CD4-positive, alpha-beta T cell treated with Interleukin-4 for 1 hour (primary cell): ENCODE measurements around the gene EPM2AIP1.

Source experiments
- DNase-seq, 2 donors: peaks; one replicate each; pipeline ENCODE4 v3.0.0-alpha.2; 2020 to 2022

EPM2AIP1 gene

DNA sequence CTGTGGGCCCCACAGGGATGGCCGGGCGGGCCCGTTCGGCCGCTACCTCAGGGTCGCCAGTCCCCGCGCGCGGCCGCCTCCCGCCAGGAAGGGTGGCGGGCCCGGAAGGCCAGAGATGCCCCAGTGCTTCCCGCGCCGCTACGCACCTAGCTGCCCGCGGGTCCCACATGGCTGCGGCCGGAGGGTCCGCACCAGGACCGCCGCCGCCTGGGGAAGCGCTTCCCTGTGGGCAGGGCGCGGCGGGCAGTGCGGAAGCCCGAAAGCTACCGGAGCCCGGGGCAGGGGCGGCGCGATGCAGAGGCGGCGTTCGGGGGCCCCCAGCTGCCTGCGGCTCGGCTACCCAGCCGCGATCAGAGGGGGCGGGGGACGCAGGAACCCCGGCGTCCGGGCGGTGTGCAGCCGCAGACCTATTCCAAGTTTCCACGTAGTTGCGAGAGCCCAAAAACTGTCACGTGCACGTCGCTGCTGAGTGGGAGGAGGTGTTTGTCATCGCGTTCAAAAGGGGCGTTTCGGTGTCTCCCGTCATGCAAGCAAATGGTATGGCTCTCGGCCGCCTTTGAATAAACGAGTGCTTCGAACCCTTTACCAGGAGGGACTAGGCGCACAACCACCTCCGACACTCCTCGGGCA, 48.2 kb downstream of the EPM2AIP1 start, which contains the start of gene TRANK1:
TRANK1 (minus strand) TSS at position 414 of the 630 bp plus-strand sequence; CDS start at position 169, 245 bp downstream.
- peak; percentile 85 to 86 for DNase-seq

DNA sequence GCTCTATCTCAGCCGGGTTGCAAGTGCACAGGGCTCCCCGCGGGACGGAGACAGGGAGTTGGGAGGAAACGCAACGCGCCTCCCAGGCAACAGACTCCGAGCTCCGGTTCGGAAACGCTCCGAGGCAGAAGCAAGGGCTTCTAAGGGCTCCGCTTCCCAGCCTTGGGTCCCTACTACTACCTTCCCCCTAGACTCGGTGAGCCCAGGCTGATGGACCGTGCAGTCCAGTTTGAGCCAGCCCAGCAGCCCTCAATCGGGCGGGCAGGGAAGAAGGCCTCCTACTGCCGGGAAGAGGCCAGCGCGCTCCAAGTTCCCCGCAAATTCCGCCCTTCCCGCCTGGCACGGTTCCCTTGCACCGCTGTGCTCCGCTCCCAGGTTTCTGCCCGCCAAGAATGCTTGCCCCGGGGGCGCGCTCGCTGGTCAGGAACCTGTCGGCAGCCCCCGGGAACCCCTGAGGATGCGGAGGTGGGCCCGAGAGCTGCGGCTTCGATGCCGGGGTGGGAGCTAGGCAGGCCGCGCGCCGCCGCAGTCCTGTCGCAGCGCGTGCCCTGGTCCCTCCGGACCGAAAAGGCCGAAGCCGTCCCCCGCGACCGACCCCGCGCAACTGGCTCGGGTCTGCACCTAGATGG, 48.8 kb downstream of the EPM2AIP1 start:
- peak in 1 of 2 donors; percentile 22 for DNase-seq

DNA sequence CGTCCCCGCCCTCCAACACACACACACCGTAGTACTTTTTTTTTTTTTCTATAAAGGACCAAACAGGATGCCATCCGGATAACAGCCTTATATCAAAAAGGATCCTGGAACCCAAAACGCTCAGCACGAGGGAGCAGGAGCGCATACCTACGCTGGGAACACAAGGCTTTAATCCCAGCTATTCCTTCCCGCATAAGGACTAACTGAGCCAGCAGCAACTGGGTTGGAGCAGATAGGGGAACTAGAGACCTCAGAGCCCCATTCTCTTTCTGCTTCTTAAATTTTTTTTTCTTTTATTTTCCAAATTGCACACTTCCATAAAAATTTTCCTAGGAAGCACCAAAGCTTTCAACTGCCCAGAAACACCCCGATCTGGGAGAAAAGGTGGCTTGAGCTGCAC, 49.3 kb downstream of the EPM2AIP1 start:
- no peak for DNase-seq

DNA sequence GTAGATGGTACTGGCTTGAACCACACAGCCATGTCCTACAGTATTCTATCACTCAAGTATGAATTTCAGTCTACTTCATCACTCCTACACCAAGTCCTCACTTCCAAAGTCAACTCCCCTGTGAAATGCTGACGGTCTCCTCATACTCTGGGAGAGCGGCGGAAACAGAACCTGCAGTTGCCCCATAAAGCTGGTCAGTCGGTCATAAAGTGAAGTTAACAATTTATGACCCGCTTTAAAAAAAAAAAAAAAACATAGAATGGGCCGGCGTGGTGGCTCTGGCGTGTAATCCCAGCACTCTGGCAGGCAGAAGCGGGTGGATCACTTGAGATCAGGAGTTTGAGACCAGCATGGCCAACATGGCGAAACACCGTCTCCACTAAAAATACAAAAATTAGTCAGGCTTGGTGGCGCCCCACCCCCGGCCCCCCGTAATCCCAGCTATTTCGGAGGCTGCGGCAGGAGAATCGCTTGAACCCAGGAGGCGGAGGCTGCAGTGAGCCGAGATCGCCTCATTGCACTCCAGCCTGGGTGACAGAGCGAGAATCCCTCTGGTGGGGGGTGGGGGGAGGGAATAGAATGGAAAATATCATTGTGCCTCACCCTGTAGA, 50.2 kb downstream of the EPM2AIP1 start:
- DNase-seq: no peak

DNA sequence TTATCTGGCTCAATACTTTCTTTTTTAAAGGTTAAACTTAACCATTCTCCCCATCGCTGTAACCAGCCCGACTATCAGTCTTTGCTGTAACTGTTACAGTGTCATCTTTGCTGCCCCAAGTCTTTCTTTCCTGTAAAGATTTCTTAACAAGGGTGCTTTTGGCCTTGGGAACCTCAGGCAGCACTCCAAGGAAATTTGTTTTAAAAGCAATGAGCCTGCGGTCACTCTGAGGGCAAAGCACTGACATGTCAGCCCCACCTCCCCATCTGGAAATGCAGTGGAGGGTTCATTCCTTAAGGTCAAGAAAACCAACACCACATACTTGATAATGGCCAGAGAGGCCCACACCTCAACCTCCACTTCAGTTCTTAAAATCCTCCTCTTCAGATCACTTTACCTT, 51.3 kb downstream of the EPM2AIP1 start:
- DNase-seq: no peak

DNA sequence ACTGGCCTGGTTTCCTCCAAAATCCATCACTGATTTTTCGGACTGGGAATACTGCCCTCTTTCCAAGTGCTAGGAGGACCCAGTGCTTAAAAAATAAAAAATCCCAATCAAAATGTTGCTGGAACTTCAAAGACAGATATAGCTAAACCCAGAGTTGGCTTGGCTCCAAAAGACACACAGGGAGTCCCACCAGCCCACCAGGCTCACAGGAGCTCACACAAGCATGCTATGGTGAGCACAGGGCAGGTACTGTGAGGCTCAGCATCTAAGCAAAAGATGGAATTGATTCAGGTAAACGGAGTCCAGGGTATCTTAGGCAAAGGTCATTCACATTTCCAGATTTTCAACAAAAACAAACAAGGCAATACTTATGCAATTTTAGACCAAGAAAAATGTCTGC, 51.8 kb downstream of the EPM2AIP1 start:
- DNase-seq: no peak

DNA sequence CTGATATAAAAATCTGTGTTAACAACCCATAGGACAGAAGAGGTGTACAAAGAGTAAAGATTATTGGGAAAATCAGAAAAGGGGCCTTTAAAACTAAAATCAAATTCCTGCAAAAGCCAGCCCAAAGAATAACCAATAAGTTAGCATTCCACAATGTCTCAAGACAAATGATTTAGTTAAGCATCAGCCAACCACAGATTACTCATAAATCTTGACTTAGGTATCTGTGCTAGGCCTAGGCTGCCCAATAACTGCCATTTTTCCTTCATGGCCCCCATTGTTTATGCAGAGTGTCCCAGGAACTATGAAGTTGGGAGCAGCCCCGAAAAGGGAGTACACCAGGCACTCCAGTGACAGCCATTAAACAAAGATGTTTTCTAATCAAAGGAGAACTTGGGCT, 55.4 kb downstream of the EPM2AIP1 start:
- no peak for DNase-seq
